Effector memory CD4-positive, alpha-beta T cell (primary cell): ENCODE data around the gene ECEL1.
"Not testable (repeated sequence)": the region's sequence is repeated elsewhere in the genome, so short reads cannot be mapped to it uniquely, and the experiment has no call there.

Source experiments
- DNase-seq, 3 donors: peaks; one replicate each; pipeline ENCODE4 v3.0.0-alpha.2; 2020
- H3K27ac ChIP-seq: 2 replicates; pipeline ENCODE4 v1.7.0; 2013; ENCODE audit warnings: mild to moderate bottlenecking, low read length, moderate library complexity; ENCODE audit not compliant: insufficient read depth, poor library complexity, severe bottlenecking
- H3K27me3 ChIP-seq: replicated peaks from 2 replicates; pipeline ENCODE4 v1.7.0; 2013; ENCODE audit warnings: mild to moderate bottlenecking, low read length; ENCODE audit not compliant: insufficient read depth, control insufficient read depth, poor library complexity, severe bottlenecking
- H3K36me3 ChIP-seq: 2 replicates; pipeline ENCODE4 v1.7.0; 2013; ENCODE audit warnings: mild to moderate bottlenecking, low read length, moderate library complexity; ENCODE audit not compliant: control insufficient read depth, insufficient read depth
- H3K4me1 ChIP-seq: 2 replicates; pipeline ENCODE4 v1.7.0; 2013; ENCODE audit warnings: low read length, mild to moderate bottlenecking; ENCODE audit not compliant: control insufficient read depth, insufficient read depth, poor library complexity, severe bottlenecking
- H3K4me3 ChIP-seq: 2 replicates; pipeline ENCODE4 v1.7.0; 2013; ENCODE audit warnings: low read length, low read depth, mild to moderate bottlenecking; ENCODE audit not compliant: insufficient read depth, poor library complexity, severe bottlenecking
- H3K9me3 ChIP-seq: 2 replicates; pipeline ENCODE4 v1.7.0; 2013; ENCODE audit warnings: mild to moderate bottlenecking, low read length, moderate library complexity; ENCODE audit not compliant: control insufficient read depth

ECEL1 gene

DNA sequence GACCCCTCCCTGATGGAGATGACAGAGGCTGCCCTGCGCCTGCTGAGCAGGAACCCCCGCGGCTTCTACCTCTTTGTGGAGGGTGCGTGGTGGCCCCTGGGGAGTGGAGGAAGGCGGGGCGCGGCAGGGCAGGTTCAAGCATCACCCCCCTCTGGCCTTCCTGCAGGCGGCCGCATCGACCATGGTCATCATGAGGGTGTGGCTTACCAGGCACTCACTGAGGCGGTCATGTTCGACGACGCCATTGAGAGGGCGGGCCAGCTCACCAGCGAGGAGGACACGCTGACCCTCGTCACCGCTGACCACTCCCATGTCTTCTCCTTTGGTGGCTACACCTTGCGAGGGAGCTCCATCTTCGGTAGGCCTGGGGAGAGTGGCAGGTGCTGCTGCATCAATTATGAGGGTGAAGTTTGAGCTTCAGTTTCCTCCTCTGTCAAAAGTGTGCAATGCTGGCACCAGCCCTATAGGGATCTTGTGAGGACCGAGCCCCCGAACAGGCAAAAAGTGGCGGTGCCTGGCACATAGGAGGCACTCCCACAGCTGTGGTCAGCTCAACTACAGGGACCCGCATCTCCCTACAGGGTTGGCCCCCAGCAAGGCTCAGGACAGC is 29.5 kb downstream of the ECEL1 start:
- no peaks in the 10 kb centered on the region for H3K4me1 ChIP-seq
- no peaks in the 10 kb centered on the region for H3K27me3 ChIP-seq
- H3K27ac ChIP-seq, result no peak overlapping the region
- H3K36me3 ChIP-seq, result no peaks in the 10 kb centered on the region
- no peaks in the 10 kb centered on the region for H3K9me3 ChIP-seq
- H3K4me3 ChIP-seq, result no peak overlapping the region
- no peak for DNase-seq

DNA sequence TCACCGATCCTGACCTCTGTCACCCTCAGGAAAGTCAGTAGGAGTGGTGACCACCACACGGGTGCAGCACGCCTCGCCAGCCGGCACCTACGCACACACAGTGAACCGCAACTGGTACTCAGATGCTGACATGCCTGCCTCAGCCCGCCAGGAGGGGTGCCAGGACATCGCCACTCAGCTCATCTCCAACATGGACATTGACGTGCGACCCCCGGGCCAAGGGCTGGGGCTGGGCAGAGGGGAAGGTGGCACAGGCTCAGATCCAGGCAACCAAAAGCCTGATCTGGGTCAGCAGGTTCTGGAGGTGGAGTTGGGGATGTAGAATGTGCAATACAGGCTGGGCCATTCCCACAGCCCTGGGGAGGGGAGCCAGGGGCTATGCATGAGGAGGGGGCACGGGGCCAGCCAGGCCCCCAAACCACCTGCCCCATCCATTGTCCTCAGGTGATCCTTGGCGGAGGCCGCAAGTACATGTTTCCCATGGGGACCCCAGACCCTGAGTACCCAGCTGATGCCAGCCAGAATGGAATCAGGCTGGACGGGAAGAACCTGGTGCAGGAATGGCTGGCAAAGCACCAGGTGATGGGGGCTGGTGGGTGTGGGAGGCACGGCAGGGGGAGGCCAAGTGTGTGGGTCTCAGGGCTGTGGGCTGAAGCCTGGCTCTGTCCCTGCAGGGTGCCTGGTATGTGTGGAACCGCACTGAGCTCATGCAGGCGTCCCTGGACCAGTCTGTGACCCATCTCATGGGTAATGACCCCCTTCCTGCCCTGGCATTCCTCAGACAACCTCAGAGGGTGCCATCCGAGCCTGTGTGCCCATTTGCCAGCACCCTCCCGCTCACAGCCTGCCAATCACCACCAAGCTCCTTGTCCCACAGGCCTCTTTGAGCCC is 30.3 kb downstream of the ECEL1 start:
- no peaks in the 10 kb centered on the region for H3K27me3 ChIP-seq
- no peaks in the 10 kb centered on the region for H3K36me3 ChIP-seq
- no peak overlapping the region for H3K4me3 ChIP-seq
- no peak for DNase-seq
- no peak overlapping the region for H3K27ac ChIP-seq
- no peaks in the 10 kb centered on the region for H3K4me1 ChIP-seq
- no peaks in the 10 kb centered on the region for H3K9me3 ChIP-seq

DNA sequence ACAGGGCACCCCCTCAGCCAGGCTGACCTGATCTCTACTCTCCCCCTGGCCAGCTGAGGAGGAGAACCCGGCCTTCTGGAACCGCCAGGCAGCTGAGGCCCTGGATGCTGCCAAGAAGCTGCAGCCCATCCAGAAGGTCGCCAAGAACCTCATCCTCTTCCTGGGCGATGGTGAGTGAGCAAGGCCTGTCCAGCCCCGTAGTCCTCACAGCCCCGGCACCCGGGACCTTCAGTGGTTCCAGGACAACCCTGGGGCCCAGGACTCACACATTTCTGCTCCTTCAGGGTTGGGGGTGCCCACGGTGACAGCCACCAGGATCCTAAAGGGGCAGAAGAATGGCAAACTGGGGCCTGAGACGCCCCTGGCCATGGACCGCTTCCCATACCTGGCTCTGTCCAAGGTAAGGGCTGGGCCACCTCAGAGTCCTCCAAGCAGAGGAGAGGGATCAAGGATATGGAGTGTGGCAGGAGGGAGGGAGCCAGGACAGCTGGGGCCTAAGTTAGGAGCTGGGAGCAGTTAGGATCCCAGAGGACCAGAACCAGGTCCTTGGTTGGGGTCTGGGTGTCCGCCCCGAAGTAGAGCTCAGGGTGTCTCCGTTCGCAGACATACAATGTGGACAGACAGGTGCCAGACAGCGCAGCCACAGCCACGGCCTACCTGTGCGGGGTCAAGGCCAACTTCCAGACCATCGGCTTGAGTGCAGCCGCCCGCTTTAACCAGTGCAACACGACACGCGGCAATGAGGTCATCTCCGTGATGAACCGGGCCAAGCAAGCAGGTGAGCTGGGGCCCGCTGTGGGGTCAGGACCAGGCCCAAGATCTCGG is 31.1 kb downstream of the ECEL1 start:
- no peak for DNase-seq
- H3K27ac ChIP-seq, result no peak overlapping the region
- H3K36me3 ChIP-seq, result no peaks in the 10 kb centered on the region
- H3K4me1 ChIP-seq, result no peaks in the 10 kb centered on the region
- no peaks in the 10 kb centered on the region for H3K9me3 ChIP-seq
- no peak overlapping the region for H3K4me3 ChIP-seq
- H3K27me3 ChIP-seq, result no peaks in the 10 kb centered on the region

GRCh38 chr2:232455426-232456255 is 32.0 kb downstream of the ECEL1 start, which contains the start of gene ALPI:
TSS of gene ALPI (plus strand) at chr2:232456153. CDS start at chr2:232456200, 47 bp downstream.
- Histone ChIP-seq H3K4me3 (no peak within 1 kb of the TSS), H3K27ac (no peak within 1 kb of the TSS), H3K27me3 (no peaks in the 10 kb centered on the region), H3K36me3 (no peaks in the 10 kb centered on the region), H3K9me3 (no peaks in the 10 kb centered on the region), H3K4me1 (no peaks in the 10 kb centered on the region)
- no peak for DNase-seq

- no peaks in the 10 kb centered on the region for H3K4me1 ChIP-seq
- no peaks in the 10 kb centered on the region for H3K36me3 ChIP-seq
- no peak overlapping the region for H3K27ac ChIP-seq
- no peak overlapping the region for H3K4me3 ChIP-seq
- DNase-seq, result no peak
- no peaks in the 10 kb centered on the region for H3K27me3 ChIP-seq
- no peaks in the 10 kb centered on the region for H3K9me3 ChIP-seq
Observed at GRCh38 chr2:232454630-232455029, 33.0 kb downstream of the ECEL1 start.

DNA sequence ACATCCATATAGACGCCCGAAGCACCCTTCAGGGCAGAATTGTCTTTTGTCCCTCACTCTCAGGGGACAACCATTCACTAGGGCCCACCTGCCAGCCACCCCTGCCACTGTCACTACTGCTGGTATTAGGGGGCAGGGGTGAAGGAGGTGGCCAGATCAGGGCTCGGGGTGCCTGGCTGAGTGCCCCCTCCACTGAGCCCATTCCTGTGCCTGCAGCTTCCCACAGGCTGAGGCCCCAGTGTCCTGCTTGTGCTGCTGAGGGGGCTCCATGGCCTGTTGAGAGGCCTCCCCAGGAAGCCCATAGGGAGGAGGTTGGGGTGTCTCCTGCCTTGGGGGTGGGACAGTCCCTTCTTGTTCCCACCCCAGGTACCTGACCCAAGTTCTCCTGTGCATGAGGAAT is 36.0 kb downstream of the ECEL1 start:
- H3K4me3 ChIP-seq, H3K9me3 ChIP-seq, H3K27me3 ChIP-seq, H3K4me1 ChIP-seq, DNase-seq, H3K27ac ChIP-seq, H3K36me3 ChIP-seq: not testable (repeated sequence)

DNA sequence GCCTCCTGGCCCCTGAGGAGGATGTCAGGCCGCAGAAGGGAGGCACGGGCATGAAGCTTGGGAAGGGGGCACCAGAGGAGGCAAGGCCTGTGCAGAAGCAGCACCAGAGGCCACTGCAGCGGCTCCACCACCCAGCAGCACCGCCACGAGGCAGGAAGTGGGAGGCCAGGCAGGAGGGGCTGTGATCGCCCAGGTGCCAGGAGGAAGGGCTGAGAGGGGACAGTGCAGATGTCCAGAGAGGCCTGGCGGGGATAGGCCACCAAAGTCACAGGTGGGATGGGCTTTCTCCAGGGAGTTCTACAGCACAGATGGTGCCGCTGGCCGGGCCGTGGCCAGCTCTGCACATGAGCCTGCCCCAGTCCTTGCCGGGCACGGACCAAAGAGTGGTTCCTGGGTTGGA is 37.7 kb downstream of the ECEL1 start:
- no peak overlapping the region for H3K27ac ChIP-seq
- H3K36me3 ChIP-seq, result no peaks in the 10 kb centered on the region
- DNase-seq, result no peak
- H3K4me3 ChIP-seq, result no peak overlapping the region
- H3K4me1 ChIP-seq, result no peaks in the 10 kb centered on the region
- H3K9me3 ChIP-seq, result no peaks in the 10 kb centered on the region
- H3K27me3 ChIP-seq, result no peaks in the 10 kb centered on the region

- no peaks in the 10 kb centered on the region for H3K4me1 ChIP-seq
- no peaks in the 10 kb centered on the region for H3K27me3 ChIP-seq
- H3K4me3 ChIP-seq, result no peak overlapping the region
- no peaks in the 10 kb centered on the region for H3K9me3 ChIP-seq
- DNase-seq, result no peak
- H3K36me3 ChIP-seq, result no peaks in the 10 kb centered on the region
- no peak overlapping the region for H3K27ac ChIP-seq
Observed at GRCh38 chr2:232448304-232448690, 39.3 kb downstream of the ECEL1 start.

GRCh38 chr2:232447638-232448303 is 39.9 kb downstream of the ECEL1 start:
- Histone ChIP-seq H3K27ac (no peak overlapping the region), H3K36me3 (no peaks in the 10 kb centered on the region), H3K4me1 (no peaks in the 10 kb centered on the region), H3K9me3 (no peaks in the 10 kb centered on the region), H3K4me3 (no peak overlapping the region), H3K27me3 (no peaks in the 10 kb centered on the region)
- no peak for DNase-seq
